Stimulated activated naive CD8-positive, alpha-beta T cell treated with anti-CD3 and anti-CD28 coated beads, Interleukin-15, Interleukin-2, amounts not matched to agents 100 ng/mL and 50 ng/mL, for 24 hours (primary cell): ENCODE results near the gene L3MBTL4.

Experiments
- H3K27ac Mint-ChIP-seq: one replicate; pipeline ENCODE4 v1.8.0; 2021; ENCODE audit warnings: mild to moderate bottlenecking, mixed read lengths
- H3K27me3 Mint-ChIP-seq: one replicate; pipeline ENCODE4 v1.8.0; 2021; ENCODE audit warnings: mixed read lengths
- H3K36me3 Mint-ChIP-seq: one replicate; pipeline ENCODE4 v1.8.0; 2021; ENCODE audit warnings: low read depth, mixed read lengths
- H3K4me1 Mint-ChIP-seq: one replicate; pipeline ENCODE4 v1.8.0; 2021; ENCODE audit warnings: low read depth, mixed read lengths
- H3K4me3 Mint-ChIP-seq: one replicate; pipeline ENCODE4 v1.8.0; 2021; ENCODE audit warnings: mild to moderate bottlenecking, mixed read lengths
- H3K9me3 Mint-ChIP-seq: one replicate; pipeline ENCODE4 v1.8.0; 2021; ENCODE audit warnings: mixed read lengths

Gene L3MBTL4

GRCh38 chr18:5937121-5937520 is 477.6 kb downstream of the L3MBTL4 start:
- Mint-ChIP-seq H3K27me3 (peaks cover 17% of the 10 kb centered on the region), H3K36me3 (no peaks in the 10 kb centered on the region), H3K4me3 (no peak overlapping the region), H3K4me1 (no peaks in the 10 kb centered on the region), H3K9me3 (peaks cover 5% of the 10 kb centered on the region), H3K27ac (no peak overlapping the region)

- no peaks in the 10 kb centered on the region for H3K4me1 Mint-ChIP-seq
Measured at GRCh38 chr18:5930789-5931188, 483.9 kb downstream of the L3MBTL4 start.

GRCh38 chr18:5918205-5918858 is 496.4 kb downstream of the L3MBTL4 start:
- no peak overlapping the region for H3K4me3 Mint-ChIP-seq
- H3K4me1 Mint-ChIP-seq, result no peaks in the 10 kb centered on the region
- no peak overlapping the region for H3K27ac Mint-ChIP-seq
- no peaks in the 10 kb centered on the region for H3K36me3 Mint-ChIP-seq
- no peaks in the 10 kb centered on the region for H3K9me3 Mint-ChIP-seq
- H3K27me3 Mint-ChIP-seq, result peaks cover 16% of the 10 kb centered on the region

More at GRCh38 chr18:5930789-5931188, 483.9 kb downstream of the L3MBTL4 start:
- no peaks in the 10 kb centered on the region for H3K36me3 Mint-ChIP-seq
- H3K27me3 Mint-ChIP-seq, result peaks cover 23% of the 10 kb centered on the region
- no peak overlapping the region for H3K4me3 Mint-ChIP-seq
- no peak overlapping the region for H3K27ac Mint-ChIP-seq
- H3K9me3 Mint-ChIP-seq, result peaks cover 17% of the 10 kb centered on the region

- Mint-ChIP-seq H3K36me3 (no peaks in the 10 kb centered on the region), H3K9me3 (no peaks in the 10 kb centered on the region), H3K4me3 (no peak overlapping the region), H3K27ac (no peak overlapping the region), H3K4me1 (no peaks in the 10 kb centered on the region), H3K27me3 (peaks cover 15% of the 10 kb centered on the region)
Measured at GRCh38 chr18:5914951-5915350, 499.8 kb downstream of the L3MBTL4 start.

GRCh38 chr18:5914016-5914415 is 500.7 kb downstream of the L3MBTL4 start:
- no peaks in the 10 kb centered on the region for H3K9me3 Mint-ChIP-seq
- no peak overlapping the region for H3K27ac Mint-ChIP-seq
- no peaks in the 10 kb centered on the region for H3K36me3 Mint-ChIP-seq
- H3K4me1 Mint-ChIP-seq, result no peaks in the 10 kb centered on the region
- no peak overlapping the region for H3K4me3 Mint-ChIP-seq
- peaks cover 11% of the 10 kb centered on the region for H3K27me3 Mint-ChIP-seq

- no peaks in the 10 kb centered on the region for H3K4me1 Mint-ChIP-seq
- peaks cover 9% of the 10 kb centered on the region for H3K27me3 Mint-ChIP-seq
- no peaks in the 10 kb centered on the region for H3K9me3 Mint-ChIP-seq
- no peak overlapping the region for H3K4me3 Mint-ChIP-seq
- no peak overlapping the region for H3K27ac Mint-ChIP-seq
- no peaks in the 10 kb centered on the region for H3K36me3 Mint-ChIP-seq
Measured at GRCh38 chr18:5912566-5912965, 502.1 kb downstream of the L3MBTL4 start.

GRCh38 chr18:5909125-5909524 is 505.6 kb downstream of the L3MBTL4 start:
- no peak overlapping the region for H3K4me3 Mint-ChIP-seq
- H3K27ac Mint-ChIP-seq, result no peak overlapping the region
- peaks cover 18% of the 10 kb centered on the region for H3K27me3 Mint-ChIP-seq
- H3K9me3 Mint-ChIP-seq, result no peaks in the 10 kb centered on the region
- H3K4me1 Mint-ChIP-seq, result no peaks in the 10 kb centered on the region
- H3K36me3 Mint-ChIP-seq, result no peaks in the 10 kb centered on the region
